GM18520 (cell line): ENCODE data around the gene FBXO24.

ENCODE experiments used
- ATAC-seq: cut with Tn5 transposase; IDR thresholded peaks from one replicate; pipeline ENCODE4 v1.9.1; 2021; ENCODE audit not compliant: unreplicated experiment

FBXO24 gene

GRCh38 chr7:100589341-100589947 is 3.3 kb downstream of the FBXO24 start:
- ATAC-seq, result no peak

- no peak for ATAC-seq
Observed at GRCh38 chr7:100590077-100590737, 4.1 kb downstream of the FBXO24 start.

- no peak for ATAC-seq
Observed at GRCh38 chr7:100591596-100591995, 5.5 kb downstream of the FBXO24 start.

GRCh38 chr7:100595188-100595587 is 9.1 kb downstream of the FBXO24 start:
- no peak for ATAC-seq

- no peak for ATAC-seq
Observed at GRCh38 chr7:100598425-100598824, 12.3 kb downstream of the FBXO24 start.

GRCh38 chr7:100599911-100600729 is 14.0 kb downstream of the FBXO24 start:
- no peak for ATAC-seq

- no peak for ATAC-seq
Observed at GRCh38 chr7:100600730-100601038, 14.6 kb downstream of the FBXO24 start.

GRCh38 chr7:100602889-100603725 is 17.0 kb downstream of the FBXO24 start:
- ATAC-seq, result no peak

- no peak for ATAC-seq
Observed at GRCh38 chr7:100603726-100604027, 17.5 kb downstream of the FBXO24 start.

GRCh38 chr7:100604028-100604975 is 18.2 kb downstream of the FBXO24 start:
- no peak for ATAC-seq

GRCh38 chr7:100604976-100605911 is 19.1 kb downstream of the FBXO24 start:
- no peak for ATAC-seq

- ATAC-seq, result no peak
Observed at GRCh38 chr7:100606313-100606712, 20.2 kb downstream of the FBXO24 start.

GRCh38 chr7:100607111-100607510 is 21.0 kb downstream of the FBXO24 start:
- no peak for ATAC-seq

GRCh38 chr7:100609958-100610357 is 23.8 kb downstream of the FBXO24 start:
- ATAC-seq, result no peak

GRCh38 chr7:100611983-100612729 is 26.0 kb downstream of the FBXO24 start, which contains the start of gene MOSPD3:
TSS of gene MOSPD3 (plus strand) at chr7:100612540. CDS start at chr7:100612792, 252 bp downstream.
- peak; percentile 91 for ATAC-seq

- no peak for ATAC-seq
Observed at GRCh38 chr7:100612730-100613390, 26.7 kb downstream of the FBXO24 start.

GRCh38 chr7:100613412-100614175 is 27.5 kb downstream of the FBXO24 start:
- ATAC-seq, result no peak
